Measurements from ENCODE around the gene DCST2. TPM values are rescaled to one million over a fixed set of nuclear protein-coding genes. Genes with fewer than 3 reads are reported as not detected.

DCST2 gene
- total and polyA plus RNA-seq, 10 of the 15 experiments (the other 5 are each of a cell fraction or from before 2014, with no cell fraction given): 0.33 to 0.41 (median 0.36) TPM; not detected in 7

DNA sequence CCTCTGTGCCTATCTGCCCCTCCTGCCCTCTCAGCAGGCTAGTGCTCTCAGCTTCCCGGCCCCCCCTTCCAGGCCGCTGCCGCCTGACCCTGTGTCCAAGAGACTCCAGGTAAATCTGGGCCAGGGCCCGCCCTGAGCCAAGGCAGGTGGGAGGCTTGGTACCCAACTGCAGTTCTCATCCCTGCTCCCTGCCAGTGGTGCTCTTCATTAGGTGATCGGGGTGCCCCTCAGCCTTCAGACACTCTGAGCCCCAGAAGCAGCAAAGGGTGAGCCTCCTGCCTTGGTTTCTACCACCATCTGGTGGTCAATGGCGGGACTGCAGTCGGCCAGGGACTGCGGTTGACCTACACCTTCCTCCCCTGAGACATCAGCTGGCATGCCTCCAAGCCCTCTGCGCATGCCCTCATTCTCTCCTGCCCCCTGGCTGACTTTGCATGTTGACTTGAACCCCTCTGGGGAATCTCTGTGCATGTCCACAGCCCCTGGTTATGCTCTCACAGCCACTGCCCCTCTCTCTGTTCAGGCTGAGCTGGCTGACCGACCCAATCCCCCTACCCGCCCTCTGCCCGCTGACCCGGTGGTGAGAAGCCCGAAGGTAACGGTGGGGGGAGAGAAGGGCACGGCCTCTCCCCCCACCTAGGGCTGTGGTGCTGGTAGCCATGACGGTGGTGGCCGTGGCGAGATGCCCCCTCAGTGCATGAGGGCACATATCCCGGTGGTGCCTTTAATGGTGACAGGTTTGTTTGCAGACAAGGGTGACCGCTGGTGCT, 28.0 kb upstream of the DCST2 start (continued):
- TF ChIP-seq, protein P1, sequence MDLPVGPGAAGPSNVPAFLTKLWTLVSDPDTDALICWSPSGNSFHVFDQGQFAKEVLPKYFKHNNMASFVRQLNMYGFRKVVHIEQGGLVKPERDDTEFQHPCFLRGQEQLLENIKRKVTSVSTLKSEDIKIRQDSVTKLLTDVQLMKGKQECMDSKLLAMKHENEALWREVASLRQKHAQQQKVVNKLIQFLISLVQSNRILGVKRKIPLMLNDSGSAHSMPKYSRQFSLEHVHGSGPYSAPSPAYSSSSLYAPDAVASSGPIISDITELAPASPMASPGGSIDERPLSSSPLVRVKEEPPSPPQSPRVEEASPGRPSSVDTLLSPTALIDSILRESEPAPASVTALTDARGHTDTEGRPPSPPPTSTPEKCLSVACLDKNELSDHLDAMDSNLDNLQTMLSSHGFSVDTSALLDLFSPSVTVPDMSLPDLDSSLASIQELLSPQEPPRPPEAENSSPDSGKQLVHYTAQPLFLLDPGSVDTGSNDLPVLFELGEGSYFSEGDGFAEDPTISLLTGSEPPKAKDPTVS (IDR thresholded peaks at IDR 0.05; ENCODE audit: low read depth, low read length): no peak
- TF ChIP-seq STAT1 (conservative IDR thresholded peaks at IDR 0.05) (peak; percentile 18; the same call in 1 of the 2 replicates), USF2 (IDR thresholded peaks at IDR 0.05; ENCODE audit: borderline replicate concordance, low read depth, low read length) (no peak), HDAC2 (IDR thresholded peaks at IDR 0.05) (no peak), EGR1 (IDR thresholded peaks at IDR 0.05; ENCODE audit: borderline replicate concordance in 1 of 2, low read depth in 2 of 2, low read length in 2 of 2) (0 out of 3 replicates have a peak, but pooled peaks of 1 of the 2 experiments have one; percentile 3), ZSCAN29 (IDR thresholded peaks at IDR 0.05) (no peak), CHD2 (IDR thresholded peaks at IDR 0.05; ENCODE audit: borderline replicate concordance, low read depth, low read length) (no peak), NFXL1 (IDR thresholded peaks at IDR 0.05; ENCODE audit: borderline replicate concordance) (no peak), RCOR1 (conservative IDR thresholded peaks at IDR 0.05; ENCODE audit: low read depth, low read length) (0 out of 2 replicates have a peak, but pooled peaks have one; percentile 34), EZH2 (IDR thresholded peaks at IDR 0.05; ENCODE audit: borderline replicate concordance, control insufficient read depth, low read depth, low read length) (no peak), NRF1 (conservative IDR thresholded peaks at IDR 0.05; ENCODE audit: low read depth, low read length) (peak; percentile 60), ZNF274 (IDR thresholded peaks at IDR 0.05; ENCODE audit: insufficient read depth, insufficient read length) (no peak), MLLT1 (IDR thresholded peaks at IDR 0.05) (peak; percentile 73; the same call in 1 of the 2 replicates), NFIC (IDR thresholded peaks at IDR 0.05; ENCODE audit: low read depth, low read length) (no peak), NBN (IDR thresholded peaks at IDR 0.05) (peak; percentile 67; the same call in 1 of the 2 replicates), RAD51 (IDR thresholded peaks at IDR 0.05) (no peak), SMC3 (IDR thresholded peaks at IDR 0.05; ENCODE audit: borderline replicate concordance, low read length) (peak; percentile 95)
- TF ChIP-seq, protein P2, sequence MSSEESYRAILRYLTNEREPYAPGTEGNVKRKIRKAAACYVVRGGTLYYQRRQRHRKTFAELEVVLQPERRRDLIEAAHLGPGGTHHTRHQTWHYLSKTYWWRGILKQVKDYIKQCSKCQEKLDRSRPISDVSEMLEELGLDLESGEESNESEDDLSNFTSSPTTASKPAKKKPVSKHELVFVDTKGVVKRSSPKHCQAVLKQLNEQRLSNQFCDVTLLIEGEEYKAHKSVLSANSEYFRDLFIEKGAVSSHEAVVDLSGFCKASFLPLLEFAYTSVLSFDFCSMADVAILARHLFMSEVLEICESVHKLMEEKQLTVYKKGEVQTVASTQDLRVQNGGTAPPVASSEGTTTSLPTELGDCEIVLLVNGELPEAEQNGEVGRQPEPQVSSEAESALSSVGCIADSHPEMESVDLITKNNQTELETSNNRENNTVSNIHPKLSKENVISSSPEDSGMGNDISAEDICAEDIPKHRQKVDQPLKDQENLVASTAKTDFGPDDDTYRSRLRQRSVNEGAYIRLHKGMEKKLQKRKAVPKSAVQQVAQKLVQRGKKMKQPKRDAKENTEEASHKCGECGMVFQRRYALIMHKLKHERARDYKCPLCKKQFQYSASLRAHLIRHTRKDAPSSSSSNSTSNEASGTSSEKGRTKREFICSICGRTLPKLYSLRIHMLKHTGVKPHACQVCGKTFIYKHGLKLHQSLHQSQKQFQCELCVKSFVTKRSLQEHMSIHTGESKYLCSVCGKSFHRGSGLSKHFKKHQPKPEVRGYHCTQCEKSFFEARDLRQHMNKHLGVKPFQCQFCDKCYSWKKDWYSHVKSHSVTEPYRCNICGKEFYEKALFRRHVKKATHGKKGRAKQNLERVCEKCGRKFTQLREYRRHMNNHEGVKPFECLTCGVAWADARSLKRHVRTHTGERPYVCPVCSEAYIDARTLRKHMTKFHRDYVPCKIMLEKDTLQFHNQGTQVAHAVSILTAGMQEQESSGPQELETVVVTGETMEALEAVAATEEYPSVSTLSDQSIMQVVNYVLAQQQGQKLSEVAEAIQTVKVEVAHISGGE (CRISPR knock-in tag; IDR thresholded peaks at IDR 0.05): no peak
- TF ChIP-seq, protein P3, sequence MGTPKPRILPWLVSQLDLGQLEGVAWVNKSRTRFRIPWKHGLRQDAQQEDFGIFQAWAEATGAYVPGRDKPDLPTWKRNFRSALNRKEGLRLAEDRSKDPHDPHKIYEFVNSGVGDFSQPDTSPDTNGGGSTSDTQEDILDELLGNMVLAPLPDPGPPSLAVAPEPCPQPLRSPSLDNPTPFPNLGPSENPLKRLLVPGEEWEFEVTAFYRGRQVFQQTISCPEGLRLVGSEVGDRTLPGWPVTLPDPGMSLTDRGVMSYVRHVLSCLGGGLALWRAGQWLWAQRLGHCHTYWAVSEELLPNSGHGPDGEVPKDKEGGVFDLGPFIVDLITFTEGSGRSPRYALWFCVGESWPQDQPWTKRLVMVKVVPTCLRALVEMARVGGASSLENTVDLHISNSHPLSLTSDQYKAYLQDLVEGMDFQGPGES (IDR thresholded peaks at IDR 0.05): no peak
- TF ChIP-seq, protein P4, sequence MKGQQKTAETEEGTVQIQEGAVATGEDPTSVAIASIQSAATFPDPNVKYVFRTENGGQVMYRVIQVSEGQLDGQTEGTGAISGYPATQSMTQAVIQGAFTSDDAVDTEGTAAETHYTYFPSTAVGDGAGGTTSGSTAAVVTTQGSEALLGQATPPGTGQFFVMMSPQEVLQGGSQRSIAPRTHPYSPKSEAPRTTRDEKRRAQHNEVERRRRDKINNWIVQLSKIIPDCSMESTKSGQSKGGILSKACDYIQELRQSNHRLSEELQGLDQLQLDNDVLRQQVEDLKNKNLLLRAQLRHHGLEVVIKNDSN (IDR thresholded peaks at IDR 0.05; ENCODE audit: borderline replicate concordance, extremely low read length, insufficient read depth, low read depth, low read length): no peak
